Spinal cord (tissue), 10 donors: ENCODE data around the gene ZNF521. TPM values are rescaled to one million over a fixed set of nuclear protein-coding genes. Genes with fewer than 3 reads are reported as not detected.
A peak's percentile ranks its signal among the peaks of the same experiment; 100 is the strongest.

Experiments
- DNase-seq, 6 donors: peaks; one replicate each; pipeline versions ENCODE4 v3.0.0 to v3.0.0-alpha.2; 2013 to 2015; ENCODE audit warnings: low spot score in 6 of 6, low read depth in 4 of 6
- H3K27ac ChIP-seq: one replicate; pipeline ENCODE4 v1.5.1; 2013; ENCODE audit warnings: low read depth, low read length, control low read depth
- H3K27me3 ChIP-seq: one replicate; pipeline ENCODE4 v1.6.1; 2013; ENCODE audit warnings: low read length; ENCODE audit not compliant: control insufficient read depth, insufficient read depth
- H3K36me3 ChIP-seq: one replicate; pipeline ENCODE4 v1.6.1; 2013; ENCODE audit warnings: low read length; ENCODE audit not compliant: control insufficient read depth, insufficient read depth
- H3K4me1 ChIP-seq: one replicate; pipeline ENCODE4 v1.6.1; 2013; ENCODE audit warnings: low read length; ENCODE audit not compliant: control insufficient read depth, insufficient read depth
- H3K4me3 ChIP-seq: one replicate; pipeline ENCODE4 v1.5.1; 2013; ENCODE audit warnings: low read depth, low read length, control low read depth
- H3K9me3 ChIP-seq: one replicate; pipeline ENCODE4 v1.6.1; 2013; ENCODE audit warnings: low read length; ENCODE audit not compliant: control insufficient read depth, insufficient read depth
- WGBS: methylation state at CpG from one replicate; pipeline ENCODE4 v1.1.5; 2013; ENCODE audit warnings: missing lambda C conversion rate; ENCODE audit not compliant: insufficient coverage; 5-methylcytosine and 5-hydroxymethylcytosine counted together
- polyA plus RNA-seq, 2 donors: library from polyadenylated mRNA; unstranded; fragments of 120-200 nt; gene quantifications; one replicate each; pipeline ENCODE4 v1.2.1, GENCODE V29; 2013; ENCODE audit not compliant: insufficient read length in 2 of 2
- total RNA-seq, 2 donors: library from RNA; depleted of rRNA in 1 of 2; stranded (reverse); fragments of 120-200 nt in 1 of 2; fragments of >200 nt in 1 of 2; gene quantifications; one replicate each; pipeline versions ENCODE4 v1.2.3 to v1.2.4, GENCODE V29; 2013 to 2014
- donor health status: healthy.

ZNF521 gene
- total and polyA plus RNA-seq, 4 donors: 54.8 to 64.4 (median 62.1) TPM

DNA sequence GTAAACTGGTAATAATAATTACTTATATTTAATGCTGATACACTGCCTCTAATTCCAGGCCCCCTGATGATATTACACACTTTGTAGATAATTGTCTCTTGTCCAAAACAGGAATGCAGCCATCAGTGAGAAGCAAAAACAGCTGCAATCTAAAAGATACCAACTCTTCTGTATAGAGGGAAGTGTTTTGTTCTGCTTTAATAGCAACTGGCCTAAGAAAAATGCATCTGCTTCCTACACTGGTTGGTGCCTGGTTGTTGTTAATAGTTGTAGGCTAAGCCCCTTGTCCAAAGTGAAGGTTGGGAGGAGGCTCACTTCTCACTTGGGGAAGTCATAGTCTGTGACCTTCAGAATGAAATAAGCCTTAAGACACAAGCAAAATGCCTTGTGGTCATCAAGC, 332.0 kb downstream of the ZNF521 start:
- Histone ChIP-seq H3K4me3 (no peak overlapping the region), H3K27ac (no peak overlapping the region), H3K9me3 (no peaks in the 10 kb centered on the region), H3K36me3 (no peaks in the 10 kb centered on the region), H3K27me3 (no peaks in the 10 kb centered on the region), H3K4me1 (no peaks in the 10 kb centered on the region)
- peak in 1 of 6 donors; percentile 34 for DNase-seq

- Histone ChIP-seq H3K27me3 (no peaks in the 10 kb centered on the region), H3K4me1 (no peaks in the 10 kb centered on the region), H3K36me3 (no peaks in the 10 kb centered on the region), H3K9me3 (no peaks in the 10 kb centered on the region), H3K27ac (no peak overlapping the region), H3K4me3 (no peak overlapping the region)
- WGBS: 70% methylated on average over 4 of the region's 8 CpGs
- DNase-seq: peak in 2 of 6 donors; percentile 19 to 53
These were observed 332.7 kb downstream of the ZNF521 start for GRCh38 chr18:25019086-25019860.

DNA sequence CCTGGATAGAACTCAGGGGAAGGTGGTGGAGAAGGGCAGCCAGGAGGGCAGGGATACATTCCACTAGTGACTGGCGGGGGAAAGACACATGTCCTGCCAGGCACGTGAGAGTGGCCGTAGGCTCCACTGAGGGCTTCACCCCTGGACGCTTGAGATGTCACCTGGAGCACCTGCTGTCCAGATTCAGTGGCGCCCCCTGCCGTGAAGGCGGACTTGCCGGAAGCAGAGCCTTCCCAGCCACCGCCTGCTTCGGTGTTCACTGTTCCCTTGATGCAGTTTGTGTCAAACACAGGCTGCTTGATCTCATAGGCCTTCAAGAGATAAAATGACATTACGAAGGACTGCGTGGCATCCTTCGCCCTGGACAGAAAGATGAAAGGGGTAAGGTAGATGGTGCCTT, 335.3 kb downstream of the ZNF521 start:
- no peak for DNase-seq
- Histone ChIP-seq H3K4me3 (no peak overlapping the region), H3K36me3 (no peaks in the 10 kb centered on the region), H3K4me1 (no peaks in the 10 kb centered on the region), H3K9me3 (no peaks in the 10 kb centered on the region), H3K27ac (no peak overlapping the region), H3K27me3 (no peaks in the 10 kb centered on the region)
- 95% methylated on average over 13 of the region's 13 CpGs for WGBS

- over 99% methylated on average over 13 of the region's 17 CpGs for WGBS
- Histone ChIP-seq H3K27me3 (no peaks in the 10 kb centered on the region), H3K4me1 (no peaks in the 10 kb centered on the region), H3K4me3 (no peak overlapping the region), H3K27ac (no peak overlapping the region), H3K36me3 (no peaks in the 10 kb centered on the region), H3K9me3 (no peaks in the 10 kb centered on the region)
- DNase-seq: no peak
These were observed 335.8 kb downstream of the ZNF521 start for GRCh38 chr18:25016181-25016580.
